ENCODE results near the gene SPO11.
A peak's percentile ranks its signal among the peaks of the same experiment; 100 is the strongest.

Gene SPO11

DNA sequence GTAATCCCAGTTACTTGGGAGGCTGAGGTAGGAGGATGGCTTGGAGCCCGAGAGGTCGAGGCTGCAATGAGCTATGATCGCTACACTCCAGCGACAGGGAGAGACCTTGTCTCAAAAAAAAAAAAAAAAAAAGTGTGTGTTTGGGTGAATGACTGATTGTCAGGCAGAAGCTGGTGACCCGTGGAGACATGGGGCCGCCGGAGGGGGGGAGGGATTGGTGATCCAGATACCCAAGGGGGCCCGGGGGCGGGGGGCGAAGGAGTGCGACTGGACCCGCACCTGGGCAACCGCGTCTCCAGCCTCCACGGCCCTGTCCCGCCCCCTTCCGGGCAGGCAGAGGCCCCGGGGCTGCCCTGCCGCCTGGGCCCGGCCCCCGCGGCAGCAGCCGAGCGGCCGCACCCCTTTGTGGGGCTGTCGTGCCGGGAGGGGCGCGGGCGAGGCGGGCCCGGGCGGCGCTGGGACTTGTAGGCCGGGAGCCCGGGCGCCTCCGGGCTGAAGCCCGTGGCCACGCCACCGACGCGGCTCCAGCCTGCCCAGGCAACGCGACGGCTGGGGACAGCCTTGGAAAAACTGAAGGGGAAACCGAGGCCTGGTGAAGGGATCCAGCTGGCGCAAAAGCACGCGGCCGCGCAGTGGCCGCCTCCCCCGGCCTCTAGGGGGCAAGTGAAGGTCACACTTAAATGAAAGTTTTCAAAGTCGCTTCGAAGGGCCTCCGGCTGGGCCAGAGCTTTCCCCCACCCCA is 59.5 kb downstream of the SPO11 start:
- DNase-seq (ENCODE audit: low read depth): peak; percentile 37
- H3K4me3 ChIP-seq (ENCODE audit: control insufficient read depth, low read depth, low read length): peak overlapping the region; percentile 13
- TF ChIP-seq, protein P1, sequence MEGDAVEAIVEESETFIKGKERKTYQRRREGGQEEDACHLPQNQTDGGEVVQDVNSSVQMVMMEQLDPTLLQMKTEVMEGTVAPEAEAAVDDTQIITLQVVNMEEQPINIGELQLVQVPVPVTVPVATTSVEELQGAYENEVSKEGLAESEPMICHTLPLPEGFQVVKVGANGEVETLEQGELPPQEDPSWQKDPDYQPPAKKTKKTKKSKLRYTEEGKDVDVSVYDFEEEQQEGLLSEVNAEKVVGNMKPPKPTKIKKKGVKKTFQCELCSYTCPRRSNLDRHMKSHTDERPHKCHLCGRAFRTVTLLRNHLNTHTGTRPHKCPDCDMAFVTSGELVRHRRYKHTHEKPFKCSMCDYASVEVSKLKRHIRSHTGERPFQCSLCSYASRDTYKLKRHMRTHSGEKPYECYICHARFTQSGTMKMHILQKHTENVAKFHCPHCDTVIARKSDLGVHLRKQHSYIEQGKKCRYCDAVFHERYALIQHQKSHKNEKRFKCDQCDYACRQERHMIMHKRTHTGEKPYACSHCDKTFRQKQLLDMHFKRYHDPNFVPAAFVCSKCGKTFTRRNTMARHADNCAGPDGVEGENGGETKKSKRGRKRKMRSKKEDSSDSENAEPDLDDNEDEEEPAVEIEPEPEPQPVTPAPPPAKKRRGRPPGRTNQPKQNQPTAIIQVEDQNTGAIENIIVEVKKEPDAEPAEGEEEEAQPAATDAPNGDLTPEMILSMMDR (conservative IDR thresholded peaks at IDR 0.05; ENCODE audit: control insufficient read depth, insufficient read depth, low read depth, low read length): peak; percentile 5

DNA sequence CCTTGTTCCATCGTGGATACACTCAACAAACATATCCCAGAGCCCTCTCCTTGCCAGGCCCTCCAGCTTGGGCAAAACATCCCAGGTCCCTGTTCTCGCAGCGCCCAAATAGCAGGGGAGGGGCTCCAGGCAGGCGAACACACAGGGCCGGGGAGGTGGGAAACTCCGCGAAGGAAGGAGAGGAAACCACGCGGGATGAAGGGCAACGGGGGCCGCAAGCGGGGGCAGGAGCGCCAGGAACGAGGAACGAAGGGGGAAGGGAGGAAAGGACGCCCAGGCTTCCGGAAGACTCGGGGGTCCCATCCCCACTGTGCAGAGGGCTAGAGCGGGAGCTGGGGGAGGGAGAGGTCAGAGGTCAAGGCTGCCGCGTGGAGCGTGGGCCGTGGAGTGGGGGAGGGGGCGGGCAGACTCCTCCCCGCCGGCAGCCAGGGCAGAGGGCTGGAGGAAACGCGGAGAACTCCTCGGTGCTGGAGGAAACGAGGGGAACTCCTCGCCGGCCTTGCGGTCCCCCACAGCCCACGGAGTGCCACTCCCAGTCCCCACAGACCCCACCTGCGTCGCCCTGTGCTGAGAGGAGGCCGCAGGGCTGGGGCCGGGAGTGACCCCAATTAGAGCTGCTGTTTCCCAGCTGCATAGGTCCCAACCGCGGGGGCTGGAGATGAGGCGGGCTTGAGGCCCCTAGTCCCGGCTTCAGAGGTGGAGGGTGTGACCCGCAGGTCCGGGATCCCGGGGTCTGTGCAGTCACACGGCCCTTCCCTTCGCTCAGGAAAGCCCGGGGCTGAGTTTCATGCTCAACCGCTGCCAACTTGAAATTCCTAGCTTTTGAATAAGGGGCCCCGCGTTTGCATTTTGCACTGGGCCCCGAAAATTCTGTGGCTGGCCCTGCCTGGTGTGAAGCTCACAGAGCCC is 60.3 kb downstream of the SPO11 start:
- peak overlapping the region; percentile 13 for H3K4me3 ChIP-seq (ENCODE audit: control insufficient read depth, low read depth, low read length)

DNA sequence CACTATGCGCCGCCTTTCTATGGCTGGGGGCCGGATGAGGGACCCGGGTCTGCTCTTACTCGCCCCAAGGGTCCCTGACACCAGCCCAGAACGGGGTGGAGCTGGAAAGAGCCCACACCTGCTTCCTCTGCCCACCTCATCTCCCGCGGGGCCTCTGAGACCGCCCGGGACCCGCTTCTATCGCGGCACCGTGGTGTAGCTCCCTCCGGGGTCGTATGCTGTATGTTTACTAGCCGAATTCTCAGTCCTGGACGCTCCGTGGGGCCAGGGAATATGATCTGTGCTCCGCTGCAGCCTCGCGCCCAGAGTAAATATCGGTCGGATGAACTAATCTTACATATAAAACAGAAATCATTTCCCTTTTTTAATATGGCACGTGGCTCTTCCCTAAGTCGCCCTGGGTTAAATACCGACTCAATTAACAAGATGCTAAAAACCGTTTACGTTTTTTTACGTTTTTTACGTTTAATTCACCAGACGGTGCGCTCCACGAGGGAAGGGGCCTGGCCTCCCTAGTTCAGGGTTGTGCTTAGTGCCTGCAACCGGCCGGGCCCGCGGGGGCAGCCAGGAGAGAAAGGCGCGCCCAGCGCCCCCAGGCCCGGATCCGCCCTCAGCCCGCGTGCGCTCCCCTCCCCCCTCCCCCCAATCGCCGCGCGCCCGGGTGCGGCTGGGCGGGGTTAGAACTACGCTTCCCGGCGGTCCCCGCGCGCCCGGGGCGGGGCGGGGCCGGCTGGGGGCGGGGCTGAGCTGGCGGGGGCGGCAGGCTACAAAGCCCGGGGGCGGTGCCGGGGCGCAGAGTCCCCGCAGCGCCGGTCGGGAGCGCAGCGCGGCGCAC is 61.2 kb downstream of the SPO11 start, which contains the start of gene RBM38:
TSS of gene RBM38 (plus strand) at position 793 of the 835 bp plus-strand sequence. CDS start 186 bp downstream, outside the sequence.
- TF ChIP-seq, protein P1 (conservative IDR thresholded peaks at IDR 0.05; ENCODE audit: control insufficient read depth, insufficient read depth, low read depth, low read length): no peak
- peak within 1 kb of the TSS; percentile 51 for H3K4me3 ChIP-seq (ENCODE audit: control insufficient read depth, low read depth, low read length)
- DNase-seq (ENCODE audit: low read depth): peak; percentile 44

More for the DNA sequence above, 60.3 kb downstream of the SPO11 start:
- no peak for DNase-seq (ENCODE audit: low read depth)
- TF ChIP-seq, protein P1 (conservative IDR thresholded peaks at IDR 0.05; ENCODE audit: control insufficient read depth, insufficient read depth, low read depth, low read length): no peak

DNA sequence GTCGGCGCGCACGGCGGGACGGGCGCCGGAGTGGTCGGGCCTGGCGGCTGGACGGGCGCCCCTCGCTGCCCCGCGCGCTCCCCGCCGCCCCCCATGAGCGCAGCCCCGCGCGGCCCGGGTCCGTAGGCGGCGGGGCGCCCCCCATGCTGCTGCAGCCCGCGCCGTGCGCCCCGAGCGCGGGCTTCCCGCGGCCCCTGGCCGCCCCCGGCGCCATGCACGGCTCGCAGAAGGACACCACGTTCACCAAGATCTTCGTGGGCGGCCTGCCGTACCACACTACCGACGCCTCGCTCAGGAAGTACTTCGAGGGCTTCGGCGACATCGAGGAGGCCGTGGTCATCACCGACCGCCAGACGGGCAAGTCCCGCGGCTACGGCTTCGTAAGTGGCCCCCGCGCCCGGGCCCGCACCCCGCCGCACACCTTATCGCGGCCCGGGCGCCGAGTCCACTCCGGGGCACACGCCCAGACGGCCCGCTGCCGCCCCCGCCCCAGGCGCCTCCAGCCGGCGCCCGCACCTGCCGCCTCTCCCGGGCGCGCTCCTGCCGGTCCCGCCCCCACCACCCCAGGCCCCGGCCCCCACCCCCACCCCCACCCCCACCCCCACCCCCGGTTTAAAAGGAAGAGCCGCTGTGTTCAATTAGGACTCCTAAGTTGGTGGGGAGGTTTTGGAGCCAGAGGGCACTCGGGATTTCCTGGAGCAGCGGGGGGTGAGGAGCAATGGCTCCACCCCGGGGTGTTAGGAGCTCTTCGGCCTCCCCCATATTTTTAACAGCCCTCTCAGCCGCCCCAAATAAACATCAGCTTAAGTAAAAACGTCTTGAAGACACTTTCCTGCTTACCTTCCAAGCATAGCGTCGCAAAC is 62.1 kb downstream of the SPO11 start:
- DNase-seq (ENCODE audit: low read depth): no peak
- TF ChIP-seq, protein P1 (conservative IDR thresholded peaks at IDR 0.05; ENCODE audit: control insufficient read depth, insufficient read depth, low read depth, low read length): no peak
- H3K4me3 ChIP-seq (ENCODE audit: control insufficient read depth, low read depth, low read length): peak overlapping the region; percentile 51

DNA sequence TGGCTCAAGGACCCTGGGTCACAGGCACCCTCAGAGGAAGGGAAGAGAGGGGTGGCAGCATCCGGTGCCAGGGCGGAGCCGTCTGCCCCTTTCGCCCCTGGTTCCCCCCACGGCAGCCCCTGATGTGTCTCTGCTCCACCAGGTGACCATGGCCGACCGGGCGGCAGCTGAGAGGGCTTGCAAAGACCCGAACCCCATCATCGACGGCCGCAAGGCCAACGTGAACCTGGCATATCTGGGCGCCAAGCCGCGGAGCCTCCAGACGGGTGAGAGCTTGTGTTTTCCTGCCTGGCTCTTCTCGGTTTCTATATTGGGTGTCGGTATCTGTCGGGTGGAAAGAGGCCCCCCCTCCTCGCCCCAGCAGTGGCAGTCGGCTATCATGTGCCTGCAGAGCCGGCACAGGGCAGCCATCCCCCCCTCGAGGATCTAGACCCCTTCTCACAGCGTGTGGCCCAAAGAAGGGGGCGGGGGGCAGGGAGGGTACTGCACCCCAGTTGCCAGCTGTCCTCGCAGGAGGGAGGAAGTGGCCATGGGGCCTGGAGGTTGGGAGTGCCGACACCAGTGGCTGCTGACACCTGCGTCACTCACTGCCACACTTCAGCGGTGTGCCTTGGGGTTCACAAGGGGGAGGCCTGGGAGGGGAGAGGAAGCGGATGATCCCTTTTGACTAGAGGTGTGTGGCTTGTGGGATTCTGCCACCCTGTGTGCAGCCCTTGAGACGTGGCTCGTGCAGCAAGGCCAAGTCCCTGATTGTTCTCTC is 63.1 kb downstream of the SPO11 start:
- H3K4me3 ChIP-seq (ENCODE audit: control insufficient read depth, low read depth, low read length): peak overlapping the region; percentile 23
- no peak for DNase-seq (ENCODE audit: low read depth)
- TF ChIP-seq, protein P1 (conservative IDR thresholded peaks at IDR 0.05; ENCODE audit: control insufficient read depth, insufficient read depth, low read depth, low read length): no peak
